Measurements from ENCODE around the gene MYF6.

MYF6 gene

GRCh38 chr12:80707830-80708258, 410 bp downstream of the MYF6 start:
- DNase-seq (ENCODE audit: low read depth), result no peak

GRCh38 chr12:80708259-80708974, 983 bp downstream of the MYF6 start:
- no peak for DNase-seq (ENCODE audit: low read depth)

GRCh38 chr12:80708975-80709328, 1.5 kb downstream of the MYF6 start:
- no peak for DNase-seq (ENCODE audit: low read depth)

GRCh38 chr12:80709811-80710726, 2.6 kb downstream of the MYF6 start:
- DNase-seq (ENCODE audit: low read depth), result no peak

GRCh38 chr12:80710727-80711449, 3.5 kb downstream of the MYF6 start:
- no peak for DNase-seq (ENCODE audit: low read depth)

GRCh38 chr12:80711866-80712265, 4.4 kb downstream of the MYF6 start:
- no peak for DNase-seq (ENCODE audit: low read depth)

- no peak for DNase-seq (ENCODE audit: low read depth)
These were observed 5.4 kb downstream of the MYF6 start for GRCh38 chr12:80712866-80713265.

GRCh38 chr12:80713419-80713818, 6.0 kb downstream of the MYF6 start:
- no peak for DNase-seq (ENCODE audit: low read depth)

GRCh38 chr12:80714055-80714454, 6.6 kb downstream of the MYF6 start:
- DNase-seq (ENCODE audit: low read depth), result no peak

- DNase-seq (ENCODE audit: low read depth), result no peak
These were observed 7.4 kb downstream of the MYF6 start for GRCh38 chr12:80714846-80715245.

GRCh38 chr12:80715713-80716249, 8.3 kb downstream of the MYF6 start:
- no peak for DNase-seq (ENCODE audit: low read depth)

GRCh38 chr12:80716696-80717469, 9.4 kb downstream of the MYF6 start, which contains the start of gene MYF5:
Gene MYF5, plus strand, starts transcription at chr12:80716912. Its CDS starts 152 bp downstream, at chr12:80717064.
- no peak for DNase-seq (ENCODE audit: low read depth)

GRCh38 chr12:80717856-80718255, 10.4 kb downstream of the MYF6 start:
- no peak for DNase-seq (ENCODE audit: low read depth)

- DNase-seq (ENCODE audit: low read depth), result no peak
These were observed 13.1 kb downstream of the MYF6 start for GRCh38 chr12:80720516-80720915.

GRCh38 chr12:80721326-80721725, 13.9 kb downstream of the MYF6 start:
- no peak for DNase-seq (ENCODE audit: low read depth)

- DNase-seq (ENCODE audit: low read depth), result no peak
These were observed 38.5 kb downstream of the MYF6 start for GRCh38 chr12:80745851-80746505.

- no peak for DNase-seq (ENCODE audit: low read depth)
These were observed 40.4 kb downstream of the MYF6 start for GRCh38 chr12:80747800-80748199.

GRCh38 chr12:80749456-80749855, 42.0 kb downstream of the MYF6 start:
- DNase-seq (ENCODE audit: low read depth), result no peak

GRCh38 chr12:80752464-80752863, 45.0 kb downstream of the MYF6 start:
- DNase-seq (ENCODE audit: low read depth), result no peak

GRCh38 chr12:80754274-80754673, 46.8 kb downstream of the MYF6 start:
- no peak for DNase-seq (ENCODE audit: low read depth)

- DNase-seq (ENCODE audit: low read depth), result no peak
These were observed 49.4 kb downstream of the MYF6 start for GRCh38 chr12:80756875-80757274.

Data from activated gamma-delta T cell treated with anti-CD3 and anti-CD28 coated beads, Interleukin-2, amount 50 U/mL, for 16 hours (primary cell).